GM18507 (cell line): ENCODE measurements around the gene MAPK12.

Experiments used
- DNase-seq: peaks from one replicate; pipeline ENCODE4 v3.0.0; 2011; ENCODE audit warnings: low read depth; ENCODE audit not compliant: insufficient read length; ENCODE audit errors: extremely low spot score
- FAIRE-seq: peaks from 2 replicates; lab custom pipeline; 2011; peaks lifted over from hg19 to GRCh38; lab: Jason Lieb, UNC

MAPK12 gene

DNA sequence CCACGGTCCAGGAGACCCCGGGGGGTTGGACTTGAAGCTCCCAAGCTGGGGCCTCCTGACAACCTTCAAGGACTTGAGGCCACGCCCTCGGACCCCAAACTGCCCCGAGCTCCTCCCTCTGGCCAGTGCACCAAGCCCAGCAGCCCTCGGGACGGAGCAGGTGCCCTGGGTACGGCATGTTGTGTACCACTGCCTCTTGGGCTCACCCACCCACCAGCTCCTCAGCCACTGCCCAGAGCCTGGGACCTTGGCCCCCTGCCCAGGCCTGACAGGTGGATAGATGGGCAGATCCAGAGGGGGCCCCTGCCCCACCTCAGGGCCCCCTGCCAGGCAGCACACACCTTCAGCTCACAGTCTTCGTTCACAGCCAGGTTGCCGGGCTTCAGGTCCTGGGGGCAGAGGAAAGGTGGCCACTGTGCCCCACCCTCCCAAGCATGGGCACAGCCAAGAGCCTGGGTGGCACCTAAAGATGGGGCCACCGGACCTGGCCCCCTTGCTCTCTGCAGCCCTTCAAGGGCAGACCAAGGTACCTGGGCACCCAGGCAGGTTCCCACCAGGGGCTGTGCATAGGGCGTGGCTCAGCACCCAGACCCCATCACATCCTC lies 5.1 kb downstream of the MAPK12 start:
- FAIRE-seq = no peak
- no peak for DNase-seq

DNA sequence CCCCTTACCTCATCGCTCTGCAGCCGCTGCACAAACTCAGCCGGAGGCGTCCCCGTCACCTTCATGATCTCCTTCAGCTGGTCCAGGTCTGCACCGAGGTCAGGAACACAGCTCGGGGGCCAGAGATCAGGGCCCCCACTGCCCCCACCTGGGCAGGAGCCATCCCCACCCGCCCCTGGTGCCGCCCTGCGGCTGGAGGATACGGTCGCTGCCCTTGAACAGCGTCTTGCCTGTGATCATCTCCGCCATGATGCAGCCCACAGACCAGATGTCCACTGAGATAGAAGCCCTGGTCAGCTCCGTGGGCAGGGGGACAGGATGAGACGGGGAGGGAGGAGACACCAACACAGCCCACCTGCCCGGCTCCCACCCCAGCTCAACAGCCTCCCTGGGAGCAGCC lies 5.9 kb downstream of the MAPK12 start:
- DNase-seq = no peak
- no peak for FAIRE-seq

DNA sequence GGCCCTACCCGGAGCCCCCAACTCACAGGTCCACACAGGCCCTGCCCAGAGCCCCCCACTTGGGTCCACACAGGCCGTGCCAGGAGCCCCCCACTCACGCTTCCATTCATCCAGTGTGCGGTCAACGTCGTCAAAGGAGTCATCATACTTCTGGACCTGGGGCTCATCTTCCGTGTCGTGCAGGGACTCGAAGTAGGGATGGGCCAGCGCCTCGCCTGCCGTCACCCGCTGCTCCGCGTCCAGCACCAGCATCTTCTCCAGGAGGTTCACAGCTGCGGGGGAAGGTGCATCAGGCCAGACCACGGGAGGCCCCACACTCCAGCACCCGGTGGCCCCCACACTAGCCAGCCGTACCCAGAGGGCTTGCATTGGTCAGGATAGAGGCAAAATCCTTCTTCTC lies 6.4 kb downstream of the MAPK12 start:
- FAIRE-seq (no peak), DNase-seq (no peak)

DNA sequence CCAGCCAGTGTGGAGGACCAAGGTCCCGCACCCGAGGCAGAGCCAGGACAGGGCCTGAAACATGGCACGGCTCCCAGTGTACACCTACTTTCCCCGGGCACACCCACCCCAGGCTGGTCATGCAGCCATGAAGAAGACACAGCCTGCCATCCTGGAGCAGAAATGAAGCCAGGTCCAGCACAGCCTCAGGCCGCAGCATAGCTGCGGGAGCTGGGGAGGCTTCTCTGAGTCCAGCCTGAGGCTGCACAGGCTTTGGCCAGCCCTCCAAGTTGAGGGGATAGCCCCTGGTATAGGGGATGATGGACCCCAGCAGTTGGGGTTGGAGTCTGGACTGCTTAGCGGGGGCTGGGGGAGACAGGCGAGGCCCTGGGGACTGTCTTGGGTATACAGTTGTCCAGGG lies 7.5 kb downstream of the MAPK12 start:
- FAIRE-seq = no peak
- no peak for DNase-seq

DNA sequence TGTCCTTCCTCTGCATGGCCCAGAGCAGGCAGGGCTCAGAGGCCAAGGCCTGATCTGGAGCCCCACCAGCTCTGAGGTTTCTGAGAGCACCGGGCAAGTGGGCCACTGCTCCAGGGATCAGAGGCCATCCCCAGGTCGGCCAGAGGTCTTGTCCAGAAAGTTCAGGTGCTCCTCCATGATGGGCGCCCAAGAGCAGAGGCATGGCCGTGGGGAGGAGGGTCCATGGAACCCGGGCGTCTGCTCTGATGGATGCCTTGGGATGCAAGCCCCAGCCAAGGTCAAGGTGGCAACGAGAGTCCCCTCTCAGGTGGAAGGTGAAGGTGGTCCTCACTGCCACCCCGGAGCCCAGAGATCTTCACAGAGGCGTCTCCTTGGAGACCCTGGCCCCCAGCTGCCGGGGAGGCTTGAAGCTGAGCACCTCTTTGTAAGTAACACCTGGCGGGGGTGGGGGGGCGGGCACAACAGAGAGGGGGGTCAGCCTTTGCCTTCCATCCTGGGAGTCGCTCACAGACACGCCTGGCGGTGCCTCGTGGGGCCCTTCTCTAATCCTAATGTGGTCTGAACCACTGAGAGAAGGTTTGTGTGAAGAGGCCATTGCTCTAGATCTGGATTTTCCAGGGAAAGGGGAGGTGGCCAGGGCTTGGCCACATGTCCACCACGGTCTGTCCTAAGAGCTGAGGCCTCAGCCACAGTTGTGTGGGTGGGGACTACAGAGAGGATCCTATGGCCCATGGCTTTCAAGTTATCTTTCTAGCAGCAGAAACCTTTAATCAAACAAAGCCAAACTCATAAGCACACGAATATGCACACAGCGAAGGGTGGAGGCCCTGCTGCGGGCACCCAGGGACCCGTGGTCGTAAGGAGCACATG lies 8.2 kb downstream of the MAPK12 start:
- FAIRE-seq (no peak), DNase-seq (no peak)

DNA sequence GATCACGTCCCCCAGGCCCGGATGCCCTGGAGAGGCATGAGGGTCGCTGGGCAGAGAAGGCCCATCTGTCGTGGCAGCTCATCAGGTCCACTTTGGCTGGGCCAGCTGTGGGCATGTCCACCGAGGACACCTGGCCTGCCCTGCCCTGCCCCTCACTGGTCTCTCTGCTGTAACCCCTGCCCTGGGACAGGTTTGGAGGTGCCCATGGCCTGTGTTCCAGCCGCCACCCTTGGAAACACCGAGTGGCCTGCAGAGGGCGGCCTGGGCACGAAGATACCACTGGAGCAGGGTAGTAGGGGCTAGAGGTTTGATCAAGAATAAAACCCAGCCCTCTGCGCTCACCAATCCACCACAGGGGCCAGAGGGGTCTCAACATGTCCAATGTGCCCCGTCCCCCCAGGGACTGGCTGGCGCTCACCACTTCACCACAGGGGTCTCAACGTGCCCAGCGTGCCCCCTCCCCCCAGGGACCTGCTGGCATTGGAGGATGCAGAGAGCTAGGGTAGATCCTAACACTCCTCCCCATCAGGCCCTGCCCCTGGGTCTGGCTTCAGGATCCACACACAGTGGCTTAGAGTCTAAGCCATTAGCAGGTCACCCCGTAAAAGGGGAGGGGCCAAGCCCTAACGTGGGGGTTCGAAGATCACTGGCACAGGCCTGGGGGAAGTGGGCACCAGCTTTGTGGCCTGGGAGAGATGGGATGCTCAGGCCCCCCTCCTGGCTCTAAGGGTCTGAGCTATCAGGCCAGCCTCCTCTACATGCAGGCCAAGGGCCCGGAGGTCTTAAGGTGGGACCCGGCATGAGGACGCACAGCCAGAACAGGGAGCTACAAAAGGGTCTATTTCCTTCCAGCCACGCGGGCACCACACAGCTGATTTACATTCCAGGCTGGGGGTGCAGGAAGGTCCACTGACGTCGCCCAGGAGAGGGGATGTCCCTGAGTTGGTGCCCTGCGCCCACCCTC lies 9.1 kb downstream of the MAPK12 start:
- FAIRE-seq (peak; percentile 80), DNase-seq (no peak)

DNA sequence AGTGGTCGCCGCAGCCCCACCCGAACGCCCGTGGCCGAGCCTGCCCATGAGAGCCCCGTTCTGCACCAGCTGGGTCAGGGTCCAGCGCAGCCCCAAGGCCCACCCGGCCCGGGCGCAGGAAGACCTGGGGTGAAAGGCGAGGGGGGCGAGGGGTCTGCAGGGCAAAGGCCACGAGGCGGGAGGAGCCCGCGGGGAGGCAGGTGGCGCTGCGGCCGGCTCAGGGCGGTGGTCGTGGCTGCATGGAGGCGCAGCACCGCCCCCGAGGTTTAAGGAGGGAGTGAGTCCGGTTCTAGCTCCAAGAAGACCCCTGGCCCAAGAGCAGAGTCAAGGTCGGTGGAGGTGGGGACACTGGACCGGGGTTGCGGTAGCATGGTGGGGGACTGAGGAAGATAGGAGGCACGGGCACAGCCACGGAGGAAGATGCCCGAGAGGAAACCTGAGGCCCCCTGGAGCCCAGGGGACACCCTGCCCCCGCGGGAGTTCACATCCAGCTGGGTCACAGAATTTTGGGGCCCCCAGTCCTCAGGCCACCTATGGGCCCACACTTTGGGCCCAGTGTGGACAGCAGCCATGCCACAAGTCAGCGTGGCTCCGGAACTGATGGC lies 9.9 kb downstream of the MAPK12 start:
- FAIRE-seq (no peak), DNase-seq (no peak)

DNA sequence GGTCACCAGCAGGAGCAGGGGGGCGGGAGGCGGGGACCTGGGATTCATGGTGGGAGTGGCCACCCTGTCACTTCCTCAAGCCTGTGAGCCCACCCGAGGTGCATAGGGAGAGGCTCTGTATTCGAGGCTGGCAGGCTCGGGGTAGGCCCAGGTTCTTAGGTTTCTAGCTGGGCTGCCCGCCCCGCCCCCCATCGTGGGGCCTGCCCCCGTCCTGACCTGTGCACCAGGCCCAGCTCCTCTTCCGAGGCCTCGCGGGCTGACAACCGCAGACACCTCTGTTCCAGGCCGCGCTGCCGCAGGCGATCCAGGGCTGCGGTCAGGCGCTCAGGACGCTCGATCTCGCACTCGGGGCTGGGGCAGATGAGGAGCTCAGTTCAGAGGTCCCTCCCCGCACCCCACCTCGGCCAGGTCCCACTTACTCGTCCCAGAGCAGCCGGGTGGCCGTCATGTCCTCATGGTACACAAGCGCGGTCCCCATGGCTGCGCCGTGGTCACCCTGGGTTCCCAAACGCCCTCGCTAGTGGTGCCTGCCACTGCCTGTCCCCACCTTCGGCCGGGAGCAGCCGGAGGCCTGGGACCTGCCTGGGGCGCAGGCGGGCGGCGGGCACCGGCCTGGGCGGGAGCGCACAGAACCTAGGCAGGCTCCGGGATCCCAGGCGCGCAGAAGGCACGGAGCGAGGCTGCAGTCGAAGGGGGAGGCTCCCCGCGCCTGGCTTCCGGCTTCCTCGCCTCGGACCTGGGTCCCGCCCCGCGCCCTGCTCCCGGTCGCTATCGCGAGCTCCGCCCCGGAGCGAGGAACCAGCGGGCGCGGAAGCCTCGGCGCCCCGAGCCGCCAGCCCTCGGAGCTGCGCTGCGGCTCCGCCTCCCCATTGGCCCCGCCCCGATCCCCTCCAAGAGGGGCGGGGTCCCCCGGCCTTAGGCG lies 10.7 kb downstream of the MAPK12 start, which contains the start of gene HDAC10:
Gene HDAC10 (minus strand): TSS at position 711 of the 922 bp plus-strand sequence. CDS start 233 bp downstream, at position 478.
- FAIRE-seq = peak; percentile 89
- DNase-seq = peak; percentile 78

DNA sequence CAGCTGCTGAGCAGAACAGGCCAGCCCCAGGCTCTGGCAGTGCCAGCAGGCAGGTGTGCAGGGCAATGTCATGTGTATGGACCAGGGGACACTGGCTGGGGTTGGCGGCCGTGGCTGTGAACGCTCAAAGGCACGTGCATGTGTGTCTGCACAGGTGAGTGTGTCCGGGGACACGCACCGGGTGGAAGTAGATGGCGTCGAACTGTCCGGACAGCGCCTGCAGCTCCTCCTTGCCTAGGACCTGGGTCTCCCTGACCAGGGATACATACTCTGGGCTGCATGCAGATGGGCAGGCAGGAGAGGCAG lies 11.3 kb downstream of the MAPK12 start:
- FAIRE-seq (no peak), DNase-seq (no peak)

DNA sequence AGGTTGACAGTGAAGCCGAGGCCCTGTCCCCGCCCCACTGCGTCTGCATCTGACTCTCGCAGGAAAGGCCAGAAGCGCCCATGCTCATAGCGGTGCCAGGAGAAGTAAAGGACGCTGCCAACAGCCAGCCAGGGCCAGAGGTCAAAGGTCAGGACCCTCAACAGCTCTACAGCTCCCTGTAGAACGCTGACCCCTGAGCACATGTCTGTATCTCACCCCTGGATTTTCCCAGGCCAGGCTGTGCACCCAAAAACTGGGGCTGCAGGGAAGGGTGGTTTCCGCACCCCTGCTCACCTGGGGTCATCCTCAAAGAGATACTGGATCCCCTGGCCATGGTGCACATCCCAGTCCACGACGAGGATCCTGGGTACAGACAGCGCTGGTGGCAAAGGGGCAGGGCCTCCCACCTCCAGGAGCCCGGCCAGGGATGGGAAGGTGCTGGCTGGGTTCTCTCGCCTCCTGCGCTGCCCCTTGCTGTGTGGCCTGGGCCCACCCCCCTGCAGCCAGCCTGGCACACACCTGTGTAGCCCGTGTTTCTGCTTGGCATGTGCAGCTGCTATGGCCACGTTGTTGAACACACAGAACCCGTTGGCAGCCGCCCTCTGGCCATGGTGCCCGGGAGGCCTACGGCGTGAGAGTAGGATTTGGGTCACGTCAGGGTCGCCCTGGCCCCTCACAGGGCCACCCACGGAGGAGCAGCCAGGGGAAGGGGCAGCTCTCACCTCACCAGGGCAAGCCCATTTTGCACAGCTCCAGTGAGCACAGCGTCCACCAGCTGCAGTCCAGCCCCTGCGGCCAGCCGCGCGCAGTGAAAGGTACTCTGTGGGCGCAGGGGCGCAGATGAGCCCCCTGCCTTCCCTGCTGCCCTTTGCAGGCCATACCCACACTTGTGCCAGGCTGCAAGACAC lies 11.9 kb downstream of the MAPK12 start:
- FAIRE-seq (no peak), DNase-seq (no peak)

DNA sequence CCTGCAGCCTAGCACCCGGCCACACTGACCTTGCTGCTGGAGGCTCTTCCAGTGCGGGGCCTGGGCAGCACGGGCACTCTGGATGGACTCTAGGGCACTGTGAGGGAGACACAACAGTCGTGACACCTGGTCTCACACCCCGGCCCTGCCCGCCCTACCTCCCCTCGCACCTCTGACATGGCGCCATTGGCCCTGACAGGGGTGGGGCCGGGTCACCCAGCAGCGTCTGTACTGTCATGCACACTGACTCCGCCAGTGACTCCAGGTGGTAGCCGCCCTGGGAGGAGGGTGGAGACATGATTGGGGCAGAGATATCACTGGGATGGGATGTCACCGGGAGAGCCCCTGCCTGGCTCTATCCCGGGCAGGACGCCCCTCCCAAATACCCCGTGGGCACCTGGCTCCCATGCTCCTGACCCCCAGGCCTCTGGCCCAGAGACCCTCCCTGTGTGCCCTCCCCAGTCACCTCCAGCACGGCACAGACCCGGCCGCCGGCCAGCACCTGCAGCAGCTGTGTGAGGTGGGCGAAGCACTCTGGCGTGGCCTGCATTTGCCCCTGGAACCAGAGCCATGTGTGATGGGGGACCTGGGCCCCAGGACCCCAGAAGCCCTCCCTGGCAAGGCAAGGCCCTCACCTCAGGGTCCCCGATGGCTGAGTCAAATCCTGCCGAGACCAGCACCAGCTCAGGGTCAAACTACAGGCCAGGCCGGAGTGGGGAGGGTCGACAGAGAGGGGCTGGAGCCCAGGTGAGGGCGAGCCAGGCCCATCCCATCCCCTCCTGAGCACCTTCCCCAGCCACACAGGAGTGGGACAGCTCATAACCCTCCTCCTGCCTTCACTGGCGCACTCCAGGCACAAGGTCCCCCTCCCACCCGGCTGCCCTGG lies 13.0 kb downstream of the MAPK12 start:
- no peak for DNase-seq
- FAIRE-seq = no peak

DNA sequence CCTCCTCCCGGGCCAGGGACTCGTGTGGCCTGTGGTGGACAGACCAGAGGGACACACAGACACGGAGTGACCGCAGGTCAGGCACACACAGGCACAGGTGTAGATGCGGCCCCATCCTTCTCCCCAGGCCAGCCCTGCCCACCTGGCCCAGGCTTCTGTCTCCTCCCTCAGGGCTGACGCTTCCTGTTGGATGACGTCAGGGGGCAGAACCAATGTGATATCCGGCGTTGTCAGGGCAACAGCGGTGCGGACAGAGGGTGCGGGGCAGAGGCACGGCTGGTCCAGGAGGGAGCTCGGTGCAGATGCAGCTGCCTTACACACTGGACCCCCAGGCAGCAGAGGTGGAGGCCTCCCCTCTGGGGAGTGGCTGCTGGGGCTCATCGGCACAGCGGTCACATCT lies 13.7 kb downstream of the MAPK12 start:
- FAIRE-seq (peak; percentile 85), DNase-seq (no peak)

DNA sequence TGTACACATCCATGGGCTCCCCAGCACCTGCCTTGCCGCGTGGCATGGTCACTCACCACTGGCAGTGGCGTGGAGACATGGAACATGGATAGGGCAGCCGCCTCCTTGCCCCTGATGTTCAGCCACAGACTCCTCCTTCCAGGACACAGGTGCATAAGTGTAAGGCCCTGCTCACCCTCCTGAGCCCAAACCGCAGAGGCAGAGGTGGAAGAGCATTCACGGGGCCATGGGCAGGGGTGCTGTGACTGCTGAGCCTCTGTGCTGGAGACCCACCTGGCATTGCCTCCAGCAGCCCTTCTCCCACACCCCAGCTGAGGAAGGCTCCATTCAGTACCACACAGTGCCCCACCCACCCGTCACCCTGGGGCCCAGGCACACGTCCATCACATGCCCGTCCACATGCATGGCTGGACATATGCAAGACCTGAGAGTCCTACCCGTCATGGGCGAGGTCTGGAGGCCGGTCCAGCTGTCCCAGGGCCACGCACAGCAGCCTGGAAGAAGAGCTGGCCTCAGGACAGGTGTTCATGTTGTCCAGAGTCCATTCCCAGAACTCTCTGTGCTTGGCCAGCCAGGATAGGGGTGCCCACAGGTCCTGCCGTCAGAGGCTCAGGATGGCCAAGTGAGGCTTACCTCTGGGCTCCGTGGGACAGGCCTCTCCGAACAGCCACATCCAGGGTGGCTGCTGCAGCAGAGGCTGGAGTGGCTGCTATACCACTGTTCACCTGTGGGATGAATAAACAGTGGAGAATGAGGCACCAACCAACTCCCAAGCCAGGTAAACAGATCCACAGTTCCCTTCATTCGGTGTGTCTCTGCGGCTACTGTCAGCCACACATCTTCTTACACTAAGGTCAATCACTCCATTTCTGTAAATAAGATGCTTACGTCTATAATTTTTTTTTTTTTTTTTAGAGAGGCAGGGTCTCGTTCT lies 15.0 kb downstream of the MAPK12 start:
- DNase-seq (no peak), FAIRE-seq (no peak)

DNA sequence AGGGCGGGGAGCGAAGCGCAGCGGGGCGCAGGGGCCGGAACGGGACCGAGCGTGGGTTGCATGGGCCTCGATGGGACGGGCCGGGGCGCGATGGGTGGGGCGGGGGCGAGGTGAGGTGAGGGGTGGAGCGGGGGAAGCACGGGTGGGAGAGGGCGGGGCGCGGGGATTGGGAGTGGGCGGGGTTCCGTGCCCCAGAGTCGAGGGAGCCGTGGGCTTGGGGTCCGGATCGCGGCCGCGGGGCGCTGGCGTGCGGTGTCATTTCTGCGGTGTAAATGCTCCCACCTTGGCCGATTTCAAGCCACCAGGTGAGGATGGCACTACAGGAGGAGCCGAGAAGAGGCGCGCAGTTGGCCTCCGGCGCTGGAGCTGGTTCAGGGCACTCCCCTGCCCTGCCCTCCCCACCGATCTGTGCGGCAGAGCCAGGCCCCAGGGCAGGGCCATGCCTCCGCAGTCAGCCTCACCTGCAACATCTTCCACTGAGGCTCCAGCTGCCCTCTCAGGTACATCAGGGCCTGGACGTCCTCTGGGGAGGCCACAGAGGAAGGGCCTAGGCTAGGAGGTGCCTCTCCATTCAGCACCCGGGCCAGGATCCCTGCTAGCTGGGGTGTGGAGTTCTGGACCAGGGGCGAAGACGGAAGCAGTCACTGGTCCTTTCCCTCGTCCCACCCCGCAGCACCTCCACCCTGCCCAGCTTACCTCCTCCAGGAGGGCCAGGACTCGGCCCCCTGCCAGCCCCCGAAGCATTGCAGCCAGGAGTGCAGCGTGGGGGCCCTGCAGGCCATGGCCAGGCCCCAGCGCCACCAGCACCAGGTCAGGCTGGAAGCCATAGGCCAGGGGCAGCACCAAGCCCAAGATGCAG lies 16.0 kb downstream of the MAPK12 start:
- DNase-seq (no peak), FAIRE-seq (no peak)
